ENCODE data around the gene SRF.

The SRF gene

GRCh38 chr6:43186706-43187105 lies 15.6 kb downstream of the SRF start:
- TF ChIP-seq TAF1 (IDR thresholded peaks at IDR 0.05; ENCODE audit: borderline replicate concordance, insufficient read depth, low read length) (no peak), SIN3A (IDR thresholded peaks at IDR 0.05; ENCODE audit: borderline replicate concordance, insufficient read depth, low read length) (no peak)
- TF ChIP-seq, protein P1, sequence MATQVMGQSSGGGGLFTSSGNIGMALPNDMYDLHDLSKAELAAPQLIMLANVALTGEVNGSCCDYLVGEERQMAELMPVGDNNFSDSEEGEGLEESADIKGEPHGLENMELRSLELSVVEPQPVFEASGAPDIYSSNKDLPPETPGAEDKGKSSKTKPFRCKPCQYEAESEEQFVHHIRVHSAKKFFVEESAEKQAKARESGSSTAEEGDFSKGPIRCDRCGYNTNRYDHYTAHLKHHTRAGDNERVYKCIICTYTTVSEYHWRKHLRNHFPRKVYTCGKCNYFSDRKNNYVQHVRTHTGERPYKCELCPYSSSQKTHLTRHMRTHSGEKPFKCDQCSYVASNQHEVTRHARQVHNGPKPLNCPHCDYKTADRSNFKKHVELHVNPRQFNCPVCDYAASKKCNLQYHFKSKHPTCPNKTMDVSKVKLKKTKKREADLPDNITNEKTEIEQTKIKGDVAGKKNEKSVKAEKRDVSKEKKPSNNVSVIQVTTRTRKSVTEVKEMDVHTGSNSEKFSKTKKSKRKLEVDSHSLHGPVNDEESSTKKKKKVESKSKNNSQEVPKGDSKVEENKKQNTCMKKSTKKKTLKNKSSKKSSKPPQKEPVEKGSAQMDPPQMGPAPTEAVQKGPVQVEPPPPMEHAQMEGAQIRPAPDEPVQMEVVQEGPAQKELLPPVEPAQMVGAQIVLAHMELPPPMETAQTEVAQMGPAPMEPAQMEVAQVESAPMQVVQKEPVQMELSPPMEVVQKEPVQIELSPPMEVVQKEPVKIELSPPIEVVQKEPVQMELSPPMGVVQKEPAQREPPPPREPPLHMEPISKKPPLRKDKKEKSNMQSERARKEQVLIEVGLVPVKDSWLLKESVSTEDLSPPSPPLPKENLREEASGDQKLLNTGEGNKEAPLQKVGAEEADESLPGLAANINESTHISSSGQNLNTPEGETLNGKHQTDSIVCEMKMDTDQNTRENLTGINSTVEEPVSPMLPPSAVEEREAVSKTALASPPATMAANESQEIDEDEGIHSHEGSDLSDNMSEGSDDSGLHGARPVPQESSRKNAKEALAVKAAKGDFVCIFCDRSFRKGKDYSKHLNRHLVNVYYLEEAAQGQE (IDR thresholded peaks at IDR 0.05; ENCODE audit: insufficient read depth in 1 of 2, low read depth in 2 of 2, low read length in 2 of 2): no peak

DNA sequence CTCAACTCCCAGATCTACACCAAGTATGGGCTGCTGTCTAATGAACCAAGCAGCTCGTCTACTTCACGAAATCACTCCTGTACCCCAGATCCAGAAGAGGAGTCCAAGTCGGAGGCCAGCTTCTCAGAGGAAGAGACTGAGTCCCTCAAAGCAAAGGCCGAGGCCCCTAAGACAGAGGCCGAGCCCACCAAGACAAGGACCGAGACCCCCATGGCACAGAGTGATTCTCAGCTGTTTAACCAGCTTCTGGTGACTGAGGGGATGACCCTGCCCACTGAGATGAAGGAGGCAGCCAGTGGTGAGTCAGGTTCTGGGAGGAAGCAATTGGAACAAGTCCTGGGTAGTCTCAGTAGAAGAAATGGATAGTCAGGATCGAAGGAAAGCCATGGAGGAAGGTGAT lies 16.8 kb downstream of the SRF start:
- TF ChIP-seq SIN3A (IDR thresholded peaks at IDR 0.05; ENCODE audit: borderline replicate concordance, insufficient read depth, low read length): no peak
- TF ChIP-seq POLR2AphosphoS5 (IDR thresholded peaks at IDR 0.05; ENCODE audit: low read depth, low read length): no peak
- TF ChIP-seq, protein P1 (IDR thresholded peaks at IDR 0.05; ENCODE audit: insufficient read depth in 1 of 2, low read depth in 2 of 2, low read length in 2 of 2): no peak
- no peak for TF ChIP-seq TAF1 (IDR thresholded peaks at IDR 0.05; ENCODE audit: borderline replicate concordance, insufficient read depth, low read length)
- TF ChIP-seq FOXP2 (optimal IDR thresholded peaks at IDR 0.05; ENCODE audit: borderline replicate concordance, extremely low read depth, extremely low read length, insufficient read depth): no peak

GRCh38 chr6:43188426-43188825 lies 17.4 kb downstream of the SRF start:
- TF ChIP-seq TAF1 (IDR thresholded peaks at IDR 0.05; ENCODE audit: borderline replicate concordance, insufficient read depth, low read length): no peak

GRCh38 chr6:43189776-43190304 lies 18.8 kb downstream of the SRF start:
- TF ChIP-seq, protein P1 (IDR thresholded peaks at IDR 0.05; ENCODE audit: insufficient read depth in 1 of 2, low read depth in 2 of 2, low read length in 2 of 2): no peak
- no peak for TF ChIP-seq TAF1 (IDR thresholded peaks at IDR 0.05; ENCODE audit: borderline replicate concordance, insufficient read depth, low read length)
- TF ChIP-seq POLR2AphosphoS5 (IDR thresholded peaks at IDR 0.05; ENCODE audit: low read depth, low read length): no peak
- no peak for TF ChIP-seq FOXP2 (optimal IDR thresholded peaks at IDR 0.05; ENCODE audit: borderline replicate concordance, extremely low read depth, extremely low read length, insufficient read depth)
- TF ChIP-seq SIN3A (IDR thresholded peaks at IDR 0.05; ENCODE audit: borderline replicate concordance, insufficient read depth, low read length): no peak

- TF ChIP-seq FOXP2 (optimal IDR thresholded peaks at IDR 0.05; ENCODE audit: borderline replicate concordance, extremely low read depth, extremely low read length, insufficient read depth): no peak
These were observed 21.8 kb downstream of the SRF start for GRCh38 chr6:43192911-43193310.

DNA sequence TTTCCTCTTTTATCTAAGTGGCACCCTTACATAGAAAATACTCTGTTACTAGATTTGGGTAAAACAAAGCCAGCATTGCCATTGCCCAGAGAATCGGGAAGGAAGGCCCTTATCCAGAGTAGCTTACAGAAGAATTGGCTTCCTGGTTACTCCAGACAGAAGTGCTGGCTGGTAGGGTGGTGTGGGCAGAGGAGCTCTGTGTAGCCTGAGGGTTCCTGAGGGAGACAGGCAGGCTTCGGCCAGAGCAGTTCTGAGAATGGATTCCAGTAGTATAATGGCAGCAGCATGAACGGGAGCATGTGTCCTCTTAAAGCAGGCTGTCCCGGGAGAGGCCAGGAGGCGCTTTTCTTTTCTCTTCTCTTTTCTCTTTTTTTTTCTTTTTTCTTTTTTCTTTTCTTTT lies 22.9 kb downstream of the SRF start:
- TF ChIP-seq POLR2AphosphoS5 (IDR thresholded peaks at IDR 0.05; ENCODE audit: low read depth, low read length): no peak
- no peak for TF ChIP-seq SIN3A (IDR thresholded peaks at IDR 0.05; ENCODE audit: borderline replicate concordance, insufficient read depth, low read length)
- TF ChIP-seq TAF1 (IDR thresholded peaks at IDR 0.05; ENCODE audit: borderline replicate concordance, insufficient read depth, low read length): no peak
- no peak for TF ChIP-seq FOXP2 (optimal IDR thresholded peaks at IDR 0.05; ENCODE audit: borderline replicate concordance, extremely low read depth, extremely low read length, insufficient read depth)
- TF ChIP-seq, protein P1 (IDR thresholded peaks at IDR 0.05; ENCODE audit: insufficient read depth in 1 of 2, low read depth in 2 of 2, low read length in 2 of 2): no peak
